Measurements from ENCODE around the gene PHACTR3. TPM values are rescaled to one million over a fixed set of nuclear protein-coding genes. Genes with fewer than 3 reads are reported as not detected.

PHACTR3 gene
- total and polyA plus RNA-seq, 2 of the 8 experiments (the other 6 are each of a cell fraction or from before 2014, with no cell fraction given) = 0.05 to 0.13 TPM

DNA sequence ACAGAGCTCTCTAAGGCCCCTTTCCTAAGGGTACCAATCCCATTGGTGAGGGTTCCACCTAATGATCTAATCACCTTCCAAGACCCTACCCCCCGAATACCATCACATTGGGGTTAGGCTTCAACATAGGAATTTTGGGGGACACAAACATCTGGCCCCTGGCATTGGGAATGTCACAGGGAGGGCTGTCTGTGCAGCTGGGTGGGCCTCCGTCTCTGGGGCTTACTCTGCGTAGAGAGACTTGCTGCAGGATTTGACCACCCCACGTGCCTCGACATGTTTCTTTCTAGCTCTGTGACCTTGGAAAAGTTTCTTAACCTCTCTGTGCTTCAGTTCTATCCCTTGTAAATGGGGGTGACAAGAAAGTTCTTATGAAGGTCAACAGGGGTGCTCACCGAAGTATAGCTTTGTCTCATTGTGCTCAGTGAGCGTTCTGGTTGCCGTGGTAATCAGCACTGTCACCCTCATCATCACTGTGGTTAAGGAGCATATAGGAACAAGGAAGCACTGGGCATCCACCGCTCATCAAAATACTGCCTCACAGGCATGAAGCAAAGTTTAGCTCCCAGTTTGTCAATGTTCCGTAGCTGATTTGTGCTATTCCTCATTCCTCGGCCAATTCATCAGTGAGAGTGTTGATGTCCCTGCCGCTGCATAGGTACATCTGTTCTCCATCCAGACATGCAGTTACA, 176.3 kb downstream of the PHACTR3 start:
- H2AK5ac ChIP-seq (ENCODE audit: low read depth, low read length) = no peak overlapping the region
- H3K27me3 ChIP-seq (replicated peaks in 1 of 4; ENCODE audit: control insufficient read depth in 3 of 4, extremely low read depth in 1 of 4, insufficient read depth in 3 of 4, low read length in 3 of 4) = no peaks in the 10 kb centered on the region
- no peaks in the 10 kb centered on the region for H3K4me1 ChIP-seq (replicated peaks in 1 of 4; ENCODE audit: control insufficient read depth in 3 of 4, insufficient read depth in 4 of 4, low read length in 3 of 4)
- no peak overlapping the region for H2BK12ac ChIP-seq (ENCODE audit: low read depth, low read length)
- no peak overlapping the region for H2BK15ac ChIP-seq (ENCODE audit: low read length)
- H3K79me1 ChIP-seq (ENCODE audit: low read depth, low read length) = no peaks in the 10 kb centered on the region
- H3K4me3 ChIP-seq (ENCODE audit: extremely low read depth in 1 of 4, insufficient read depth in 2 of 4, low read depth in 3 of 4, low read length in 4 of 4) = no peak overlapping the region
- H3K23me2 ChIP-seq (ENCODE audit: low read depth, low read length) = no peaks in the 10 kb centered on the region
- H3K23ac ChIP-seq (ENCODE audit: insufficient read length) = no peak overlapping the region
- H3K27ac ChIP-seq (ENCODE audit: low read depth, low read length) = no peak overlapping the region
- no peaks in the 10 kb centered on the region for H3K79me2 ChIP-seq (ENCODE audit: control insufficient read depth in 1 of 2, insufficient read depth in 2 of 2, low read length in 2 of 2)
- H2BK120ac ChIP-seq (replicated peaks; ENCODE audit: low read depth, low read length) = no peak overlapping the region
- H3K14ac ChIP-seq (ENCODE audit: insufficient read length) = no peak overlapping the region
- POLR2A ChIA-PET (ENCODE audit: partially characterized antibody) = no interaction called here
- no peak overlapping the region for H3K9ac ChIP-seq (replicated peaks in 1 of 4; ENCODE audit: extremely low read depth in 1 of 4, low read depth in 3 of 4, low read length in 3 of 4)
- no peak overlapping the region for H2BK5ac ChIP-seq (ENCODE audit: low read depth, low read length)
- no peak for DNase-seq (ENCODE audit: low read depth in 1 of 2, low spot score in 2 of 2)
- H2BK20ac ChIP-seq (ENCODE audit: low read length) = no peak overlapping the region
- no peak overlapping the region for H2AFZ ChIP-seq (ENCODE audit: low read length)
- no peak overlapping the region for H4K5ac ChIP-seq (ENCODE audit: insufficient read length, low read depth, low read length)
- no peak for FAIRE-seq
- H3K56ac ChIP-seq (replicated peaks; ENCODE audit: insufficient read length, low read depth, low read length) = no peak overlapping the region
- H3K36me3 ChIP-seq (ENCODE audit: control insufficient read depth in 2 of 4, insufficient read depth in 4 of 4, low read length in 3 of 4) = peaks cover 0 to 2% (median under 1%) of the 10 kb centered on the region in 4 experiments; a peak in 2 of 8 replicates
- no peak overlapping the region for H4K91ac ChIP-seq (replicated peaks; ENCODE audit: insufficient read length, low read length)
- no peak overlapping the region for H3K4me2 ChIP-seq (ENCODE audit: insufficient read depth in 1 of 2, low read depth in 2 of 2, low read length in 2 of 2)
- no peak overlapping the region for H3K18ac ChIP-seq (ENCODE audit: extremely low read depth, low read length)
- H4K8ac ChIP-seq (ENCODE audit: extremely low read depth, insufficient read depth, low read length) = no peak overlapping the region
- CTCF ChIA-PET (ENCODE audit: partially characterized antibody) = no interaction called here
- H3K4ac ChIP-seq (replicated peaks; ENCODE audit: insufficient read length, low read depth, low read length) = no peak overlapping the region
- H4K20me1 ChIP-seq (replicated peaks in 1 of 2; ENCODE audit: control insufficient read depth in 1 of 2, insufficient read depth in 2 of 2, low read length in 2 of 2) = peaks cover 0 to under 1% of the 10 kb centered on the region in 2 experiments
- H3K9me3 ChIP-seq (ENCODE audit: insufficient read depth in 2 of 2, low read depth in 1 of 2, low read length in 1 of 2) = peaks cover 70 to 84% of the 10 kb centered on the region in 2 experiments
- 93% methylated on average over 12 of the region's 12 CpGs; no CpG with 5 or more reads in 1 of the 2 experiments for WGBS, 2 experiments (ENCODE audit: extremely low coverage in 1 of 2, insufficient coverage in 1 of 2, insufficient read length in 1 of 2, insufficient replicate concordance in 2 of 2, low coverage in 1 of 2, low lambda C conversion rate in 2 of 2, missing lambda C conversion rate in 1 of 2)
- TF ChIP-seq CHD2 (IDR thresholded peaks at IDR 0.05; ENCODE audit: low read length) (no peak), SIRT6 (IDR thresholded peaks at IDR 0.05; ENCODE audit: low read length) (no peak), KDM5A (IDR thresholded peaks at IDR 0.05; ENCODE audit: low read length) (no peak), HDAC2 (IDR thresholded peaks at IDR 0.05; ENCODE audit: borderline replicate concordance in 1 of 2, low read depth in 2 of 2, low read length in 2 of 2) (no peak), CTBP2 (IDR thresholded peaks at IDR 0.05; ENCODE audit: borderline replicate concordance, insufficient read depth, insufficient read length, low read length) (no peak), SP4 (IDR thresholded peaks at IDR 0.05; ENCODE audit: low read length) (no peak), HDAC6 (IDR thresholded peaks at IDR 0.05; ENCODE audit: low read depth, low read length) (no peak), EP300 (IDR thresholded peaks at IDR 0.05; ENCODE audit: borderline replicate concordance in 1 of 2, low read depth in 2 of 2, low read length in 2 of 2) (no peak), TAF7 (optimal IDR thresholded peaks at IDR 0.05; ENCODE audit: borderline replicate concordance, low read depth, low read length) (no peak), CBX5 (IDR thresholded peaks at IDR 0.05; ENCODE audit: low read depth, low read length) (no peak)
- TF ChIP-seq, protein P1, sequence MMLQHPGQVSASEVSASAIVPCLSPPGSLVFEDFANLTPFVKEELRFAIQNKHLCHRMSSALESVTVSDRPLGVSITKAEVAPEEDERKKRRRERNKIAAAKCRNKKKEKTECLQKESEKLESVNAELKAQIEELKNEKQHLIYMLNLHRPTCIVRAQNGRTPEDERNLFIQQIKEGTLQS (IDR thresholded peaks at IDR 0.05; ENCODE audit: insufficient read depth, low read depth, low read length) = no peak
- TF ChIP-seq, protein P2, sequence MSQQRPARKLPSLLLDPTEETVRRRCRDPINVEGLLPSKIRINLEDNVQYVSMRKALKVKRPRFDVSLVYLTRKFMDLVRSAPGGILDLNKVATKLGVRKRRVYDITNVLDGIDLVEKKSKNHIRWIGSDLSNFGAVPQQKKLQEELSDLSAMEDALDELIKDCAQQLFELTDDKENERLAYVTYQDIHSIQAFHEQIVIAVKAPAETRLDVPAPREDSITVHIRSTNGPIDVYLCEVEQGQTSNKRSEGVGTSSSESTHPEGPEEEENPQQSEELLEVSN (IDR thresholded peaks at IDR 0.05) = no peak
